NCI-H524 (cell line): Measurements from ENCODE around the gene THY1.
A peak's percentile ranks its signal among the peaks of the same experiment; 100 is the strongest.

ENCODE experiments used
- DNase-seq, 2 experiments: peaks; one replicate each; lab custom pipeline; 2025; lab: John Stamatoyannopoulos, UW

THY1 gene

GRCh38 chr11:119382101-119382500 is 40.9 kb downstream of the THY1 start:
- no peak for DNase-seq

- peak; percentile 80 to 93 for DNase-seq
Measured at GRCh38 chr11:119381181-119381988, 41.6 kb downstream of the THY1 start, which contains the start of gene USP2. TSS of gene USP2 (minus strand) at chr11:119381690. CDS start at chr11:119373480, 8,210 bp downstream.

GRCh38 chr11:119380827-119381180 is 42.2 kb downstream of the THY1 start:
- DNase-seq = no peak

GRCh38 chr11:119380160-119380826 is 42.7 kb downstream of the THY1 start:
- DNase-seq = no peak

GRCh38 chr11:119378851-119379465 is 44.0 kb downstream of the THY1 start:
- DNase-seq = no peak

GRCh38 chr11:119377961-119378667 is 44.9 kb downstream of the THY1 start:
- DNase-seq = no peak

GRCh38 chr11:119377112-119377901 is 45.7 kb downstream of the THY1 start:
- DNase-seq = no peak

- peak; percentile 61 to 80 for DNase-seq
Measured at GRCh38 chr11:119376197-119376847, 46.6 kb downstream of the THY1 start.

- peak; percentile 63 to 80 for DNase-seq
Measured at GRCh38 chr11:119375337-119376196, 47.4 kb downstream of the THY1 start.

- DNase-seq = peak in 1 of 2 experiments; percentile 22
Measured at GRCh38 chr11:119374632-119375336, 48.2 kb downstream of the THY1 start.

GRCh38 chr11:119373921-119374631 is 48.9 kb downstream of the THY1 start:
- DNase-seq = peak; percentile 29 to 76

GRCh38 chr11:119373059-119373920 is 49.7 kb downstream of the THY1 start:
- DNase-seq = no peak

GRCh38 chr11:119372260-119373058 is 50.5 kb downstream of the THY1 start:
- peak in 1 of 2 experiments; percentile 22 for DNase-seq

GRCh38 chr11:119371778-119372182 is 51.2 kb downstream of the THY1 start:
- peak; percentile 86 to 88 for DNase-seq

GRCh38 chr11:119371067-119371601 is 51.8 kb downstream of the THY1 start:
- DNase-seq = peak in 1 of 2 experiments; percentile 34

- DNase-seq = peak; percentile 63 to 68
Measured at GRCh38 chr11:119370486-119371046, 52.4 kb downstream of the THY1 start.
